Measurements from ENCODE around the gene SPDYE6. TPM values are rescaled to one million over a fixed set of nuclear protein-coding genes. Genes with fewer than 3 reads are reported as not detected.
"Not testable (repeated sequence)": the region's sequence is repeated elsewhere in the genome, so short reads cannot be mapped to it uniquely, and the experiment has no call there.

Gene SPDYE6
- 1.2 TPM for polyA plus RNA-seq (2013, experiment 1 of 2; ENCODE audit: insufficient read length)
- polyA plus RNA-seq (2013, experiment 2 of 2; ENCODE audit: insufficient read length): 1.1 TPM

- DNase-seq: not testable (repeated sequence)
Observed at GRCh38 chr7:102356344-102356743, at the start of gene SPDYE6. TSS of gene SPDYE6 (minus strand) at chr7:102356444. CDS start at chr7:102356023, 421 bp downstream.

- not testable (repeated sequence) for DNase-seq
Observed at GRCh38 chr7:102404862-102405188, 48.6 kb upstream of the SPDYE6 start.

GRCh38 chr7:102404005-102404861 is 48.0 kb upstream of the SPDYE6 start:
- DNase-seq: peak; percentile 59

- no peak for DNase-seq
Observed at GRCh38 chr7:102403563-102403962, 47.3 kb upstream of the SPDYE6 start.

- no peak for DNase-seq
Observed at GRCh38 chr7:102400360-102400759, 44.1 kb upstream of the SPDYE6 start.

- DNase-seq: no peak
Observed at GRCh38 chr7:102398543-102398942, 42.3 kb upstream of the SPDYE6 start.

GRCh38 chr7:102396710-102397019 is 40.4 kb upstream of the SPDYE6 start:
- DNase-seq: no peak

GRCh38 chr7:102395873-102396709 is 39.8 kb upstream of the SPDYE6 start, which contains the start of gene PRKRIP1:
TSS of gene PRKRIP1 (plus strand) at chr7:102396363. CDS start at chr7:102396412, 49 bp downstream.
- peak; percentile 90 for DNase-seq

- no peak for DNase-seq
Observed at GRCh38 chr7:102395592-102395872, 39.3 kb upstream of the SPDYE6 start.

- no peak for DNase-seq
Observed at GRCh38 chr7:102393467-102393866, 37.2 kb upstream of the SPDYE6 start.

GRCh38 chr7:102392330-102392729 is 36.1 kb upstream of the SPDYE6 start:
- DNase-seq: no peak

GRCh38 chr7:102390697-102391484 is 34.6 kb upstream of the SPDYE6 start:
- peak; percentile 69 for DNase-seq

- DNase-seq: no peak
Observed at GRCh38 chr7:102389810-102390209, 33.6 kb upstream of the SPDYE6 start.

- DNase-seq: no peak
Observed at GRCh38 chr7:102387064-102387463, 30.8 kb upstream of the SPDYE6 start.

GRCh38 chr7:102381696-102382425 is 25.6 kb upstream of the SPDYE6 start:
- DNase-seq: not testable (repeated sequence)

GRCh38 chr7:102380837-102381236 is 24.6 kb upstream of the SPDYE6 start:
- not testable (repeated sequence) for DNase-seq

- DNase-seq: no peak
Observed at GRCh38 chr7:102376964-102377466, 20.8 kb upstream of the SPDYE6 start.

GRCh38 chr7:102372796-102373195 is 16.6 kb upstream of the SPDYE6 start:
- not testable (repeated sequence) for DNase-seq

- not testable (repeated sequence) for DNase-seq
Observed at GRCh38 chr7:102370038-102370437, 13.8 kb upstream of the SPDYE6 start.

GRCh38 chr7:102365390-102365789 is 9.1 kb upstream of the SPDYE6 start:
- DNase-seq: not testable (repeated sequence)

- not testable (repeated sequence) for DNase-seq
Observed at GRCh38 chr7:102364394-102364886, 8.2 kb upstream of the SPDYE6 start.

Data from fibroblast of skin of back (primary cell).